GM12892 (cell line): ENCODE results near the gene ADAMTS2.

Experiments used
- DNase-seq: peaks from one replicate; pipeline ENCODE4 v3.0.0; 2011; ENCODE audit not compliant: insufficient read length
- FAIRE-seq: peaks from 2 replicates; lab custom pipeline; 2011; peaks lifted over from hg19 to GRCh38; lab: Jason Lieb, UNC
- POLR2A ChIP-seq: IDR thresholded peaks from 2 replicates; pipeline ENCODE4 v1.6.1; 2011; ENCODE audit warnings: low read depth, low read length, control low read depth
- POLR2AphosphoS5 ChIP-seq: IDR thresholded peaks from 2 replicates; pipeline ENCODE4 v1.6.1; 2011; ENCODE audit warnings: low read depth, low read length, control low read depth
- TAF1 ChIP-seq: IDR thresholded peaks from 2 replicates; pipeline ENCODE4 v1.6.1; 2011; ENCODE audit warnings: low read depth, mild to moderate bottlenecking, control low read depth, low read length, borderline replicate concordance

Gene ADAMTS2

GRCh38 chr5:179370490-179371120 lies 25.3 kb upstream of the ADAMTS2 start:
- FAIRE-seq = no peak
- TF ChIP-seq POLR2AphosphoS5 (no peak), POLR2A (no peak), TAF1 (no peak)
- DNase-seq = no peak

GRCh38 chr5:179369530-179369884 lies 24.2 kb upstream of the ADAMTS2 start:
- FAIRE-seq (no peak), DNase-seq (no peak)
- TF ChIP-seq POLR2A (no peak), POLR2AphosphoS5 (no peak), TAF1 (no peak)

DNA sequence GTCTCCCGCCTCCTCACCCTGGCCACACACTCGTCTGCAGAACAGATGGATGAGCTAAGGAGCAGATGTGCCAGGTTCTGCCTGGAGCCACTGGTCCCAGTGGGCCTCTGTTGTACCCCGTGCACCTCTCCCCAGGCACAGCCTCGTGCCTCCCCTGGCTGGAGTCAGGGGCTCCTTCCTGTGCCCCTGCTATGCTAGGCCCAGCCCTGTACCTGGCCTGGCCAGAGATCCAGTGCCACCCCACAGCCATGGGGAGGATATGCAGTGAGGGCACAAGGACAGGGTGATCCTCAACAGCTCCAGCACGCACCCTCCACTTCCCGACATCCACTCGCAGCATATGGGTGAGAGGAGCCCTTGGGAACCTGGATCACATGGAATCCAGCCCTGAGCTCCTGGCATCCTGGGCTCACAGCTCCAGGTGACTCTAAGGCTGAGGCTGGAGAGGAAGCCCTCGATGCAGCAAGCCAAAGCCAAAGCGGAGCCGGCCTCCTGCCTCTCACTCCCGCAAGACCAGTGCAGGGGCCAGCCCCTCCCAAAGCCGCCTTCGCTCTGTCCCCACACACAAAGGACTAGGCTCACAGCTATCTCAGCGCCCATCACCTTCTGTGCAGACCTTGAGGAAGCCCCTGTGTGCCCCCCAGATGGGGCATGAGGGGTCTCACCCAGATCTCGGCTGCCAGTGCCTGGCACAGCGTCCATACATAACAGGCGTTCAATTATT lies 23.7 kb upstream of the ADAMTS2 start:
- DNase-seq = no peak
- TF ChIP-seq POLR2AphosphoS5 (no peak), POLR2A (no peak), TAF1 (no peak)
- no peak for FAIRE-seq

DNA sequence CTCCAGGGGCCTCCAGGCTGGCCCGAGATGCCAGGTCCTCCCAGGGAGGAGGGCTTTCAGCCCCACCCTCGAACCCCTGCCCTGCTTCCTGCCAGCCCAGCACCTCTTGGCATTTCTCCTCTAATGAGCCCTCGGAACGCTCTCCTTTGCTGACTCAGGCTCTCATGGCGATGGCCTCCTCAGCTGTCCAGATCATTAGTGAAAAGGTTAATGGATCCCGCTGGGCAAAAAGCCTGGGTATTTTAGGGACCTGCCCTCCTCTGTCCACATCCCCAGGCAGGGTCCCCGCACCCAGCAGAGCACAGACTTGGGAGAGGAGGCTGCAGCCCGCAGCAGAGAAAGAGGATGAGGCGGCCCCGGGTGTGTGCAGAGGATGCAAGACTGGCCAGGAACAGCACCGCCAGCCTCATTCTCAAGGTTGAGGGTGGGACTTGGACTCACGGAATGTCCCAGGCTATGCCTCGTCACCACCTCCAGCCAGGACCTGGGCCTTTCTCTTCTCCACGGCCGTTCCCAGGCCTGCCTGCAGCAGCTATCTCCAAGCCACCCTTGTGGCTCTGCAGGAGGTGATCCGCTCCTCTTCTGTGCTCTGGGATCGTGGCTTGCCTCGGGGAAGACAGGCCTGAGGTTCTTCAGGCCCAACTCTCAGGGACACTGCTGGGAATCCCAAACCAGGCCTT lies 23.0 kb upstream of the ADAMTS2 start:
- TF ChIP-seq TAF1 (no peak), POLR2A (no peak), POLR2AphosphoS5 (no peak)
- no peak for DNase-seq
- FAIRE-seq = no peak

GRCh38 chr5:179367491-179367890 lies 22.2 kb upstream of the ADAMTS2 start:
- TF ChIP-seq POLR2A (no peak), POLR2AphosphoS5 (no peak), TAF1 (no peak)
- FAIRE-seq (no peak), DNase-seq (no peak)

- DNase-seq (no peak), FAIRE-seq (no peak)
- no peak for TF ChIP-seq POLR2A
- no peak for TF ChIP-seq POLR2AphosphoS5
- TF ChIP-seq TAF1 = no peak
Measured at GRCh38 chr5:179362355-179362754, 17.1 kb upstream of the ADAMTS2 start.

GRCh38 chr5:179361037-179361603 lies 15.9 kb upstream of the ADAMTS2 start:
- FAIRE-seq (no peak), DNase-seq (no peak)
- TF ChIP-seq POLR2A = no peak
- no peak for TF ChIP-seq TAF1
- TF ChIP-seq POLR2AphosphoS5 = no peak

DNA sequence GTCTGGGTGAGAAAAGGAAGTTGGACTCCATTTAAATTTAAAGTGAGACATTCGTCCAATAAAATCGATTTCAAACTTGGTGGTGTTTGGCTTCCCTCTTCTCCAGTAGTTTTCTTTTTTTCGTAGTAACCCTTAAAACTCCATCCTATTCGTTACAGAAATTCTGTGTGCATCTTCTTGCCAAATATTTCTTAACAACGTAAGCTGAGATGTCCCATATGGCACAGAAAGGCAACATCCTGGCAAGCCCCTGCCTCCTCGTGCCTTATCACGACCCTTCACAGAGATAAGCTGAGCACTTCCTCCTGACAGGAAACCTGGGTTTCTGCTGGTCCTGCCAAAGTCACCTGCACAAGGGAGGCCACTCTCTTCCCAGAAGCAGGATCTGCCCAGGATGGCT lies 11.8 kb upstream of the ADAMTS2 start:
- FAIRE-seq = no peak
- no peak for TF ChIP-seq POLR2A
- no peak for TF ChIP-seq TAF1
- no peak for TF ChIP-seq POLR2AphosphoS5
- no peak for DNase-seq

- TF ChIP-seq TAF1 (no peak), POLR2A (no peak), POLR2AphosphoS5 (no peak)
- no peak for DNase-seq
- FAIRE-seq = no peak
Measured at GRCh38 chr5:179355976-179356974, 11.0 kb upstream of the ADAMTS2 start.

DNA sequence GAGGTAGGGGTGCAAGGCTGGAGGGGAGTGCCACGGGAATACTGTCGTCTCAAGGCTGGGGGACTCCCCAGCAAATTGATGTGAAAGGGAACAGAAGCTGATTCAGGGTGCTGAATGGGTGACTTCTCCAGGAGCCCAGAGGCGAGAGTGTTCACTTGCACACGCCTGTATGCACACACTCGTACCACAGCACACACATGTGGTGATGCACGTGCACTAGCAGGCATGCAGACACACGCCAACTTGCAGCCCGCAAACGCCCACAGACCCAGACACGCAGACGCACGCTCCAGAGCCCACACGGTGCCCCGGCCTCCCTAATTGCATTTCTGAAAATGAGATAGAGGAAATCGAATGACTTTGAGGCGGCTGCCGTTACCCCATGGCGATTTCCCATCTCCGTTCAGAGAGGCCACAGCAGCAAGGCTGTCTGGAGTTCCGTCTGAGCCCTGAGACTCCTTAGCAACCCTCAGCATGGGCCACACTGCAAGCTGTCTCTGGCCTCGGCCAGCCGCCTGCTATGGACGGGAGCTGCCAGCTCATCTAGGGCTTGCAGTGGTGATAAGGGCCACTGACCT lies 9.1 kb upstream of the ADAMTS2 start:
- FAIRE-seq (no peak), DNase-seq (no peak)
- no peak for TF ChIP-seq POLR2A
- TF ChIP-seq TAF1 = no peak
- TF ChIP-seq POLR2AphosphoS5 = no peak
